ENCODE measurements around the gene SPATA3. TPM values are rescaled to one million over a fixed set of nuclear protein-coding genes. Genes with fewer than 3 reads are reported as not detected.
"Not testable (repeated sequence)": the region's sequence is repeated elsewhere in the genome, so short reads cannot be mapped to it uniquely, and the experiment has no call there.

Gene SPATA3
- total and polyA plus RNA-seq, 5 donors from 2014 or later, result 0.72 TPM; not detected in 4

GRCh38 chr2:231015478-231015877, 19.6 kb downstream of the SPATA3 start:
- no peak overlapping the region for H3K27ac ChIP-seq (ENCODE audit: insufficient read depth, low read length, poor library complexity, severe bottlenecking)
- peaks cover 55% of the 10 kb centered on the region for H3K27me3 Mint-ChIP-seq
- peaks cover 0 to 4% (median 2%) of the 10 kb centered on the region in 4 donors for H3K4me1 Mint-ChIP-seq
- H3K9me3 Mint-ChIP-seq, result peaks cover 0 to 3% (median 0%) of the 10 kb centered on the region in 7 donors
- H3K36me3 Mint-ChIP-seq, result no peaks in the 10 kb centered on the region
- no peak for ATAC-seq (ENCODE audit: low read depth in 2 of 2)
- H3K27ac Mint-ChIP-seq, result no peak overlapping the region
- H3K9me3 ChIP-seq (ENCODE audit: control insufficient read depth in 2 of 2, low read length in 2 of 2), result no peaks in the 10 kb centered on the region
- no peaks in the 10 kb centered on the region for H3K36me3 ChIP-seq (ENCODE audit: control insufficient read depth, insufficient read depth, low read length)
- no peak overlapping the region for H3K4me3 Mint-ChIP-seq
- H3K4me3 ChIP-seq (ENCODE audit: low read depth, low read length), result no peak overlapping the region
- no peak for DNase-seq
- no peaks in the 10 kb centered on the region for H3K4me1 ChIP-seq (ENCODE audit: control insufficient read depth, insufficient read depth, low read length, poor library complexity, severe bottlenecking)
- peaks cover 9% of the 10 kb centered on the region for H3K27me3 ChIP-seq (ENCODE audit: control insufficient read depth, insufficient read depth, low read length)

- Mint-ChIP-seq H3K9me3 (peaks cover 0 to 3% (median 0%) of the 10 kb centered on the region in 7 donors), H3K4me3 (no peak overlapping the region), H3K36me3 (no peaks in the 10 kb centered on the region), H3K27ac (no peak overlapping the region), H3K4me1 (peaks cover 0 to 4% (median 2%) of the 10 kb centered on the region in 4 donors), H3K27me3 (peaks cover 56% of the 10 kb centered on the region)
- H3K4me1 ChIP-seq (ENCODE audit: control insufficient read depth, insufficient read depth, low read length, poor library complexity, severe bottlenecking), result no peaks in the 10 kb centered on the region
- no peak overlapping the region for H3K4me3 ChIP-seq (ENCODE audit: low read depth, low read length)
- H3K27me3 ChIP-seq (ENCODE audit: control insufficient read depth, insufficient read depth, low read length), result peaks cover 9% of the 10 kb centered on the region
- no peaks in the 10 kb centered on the region for H3K36me3 ChIP-seq (ENCODE audit: control insufficient read depth, insufficient read depth, low read length)
- ATAC-seq (ENCODE audit: low read depth in 2 of 2) (no peak), DNase-seq (no peak)
- H3K9me3 ChIP-seq (ENCODE audit: control insufficient read depth in 2 of 2, low read length in 2 of 2), result no peaks in the 10 kb centered on the region
- no peak overlapping the region for H3K27ac ChIP-seq (ENCODE audit: insufficient read depth, low read length, poor library complexity, severe bottlenecking)
Observed at GRCh38 chr2:231015926-231016325, 20.0 kb downstream of the SPATA3 start.

GRCh38 chr2:231016566-231017230, 20.8 kb downstream of the SPATA3 start:
- Histone ChIP-seq H3K36me3 (ENCODE audit: control insufficient read depth, insufficient read depth, low read length) (no peaks in the 10 kb centered on the region), H3K27me3 (ENCODE audit: control insufficient read depth, insufficient read depth, low read length) (peaks cover 9% of the 10 kb centered on the region), H3K9me3 (ENCODE audit: control insufficient read depth in 2 of 2, low read length in 2 of 2) (no peaks in the 10 kb centered on the region), H3K27ac (ENCODE audit: insufficient read depth, low read length, poor library complexity, severe bottlenecking) (no peak overlapping the region), H3K4me3 (ENCODE audit: low read depth, low read length) (no peak overlapping the region), H3K4me1 (ENCODE audit: control insufficient read depth, insufficient read depth, low read length, poor library complexity, severe bottlenecking) (no peaks in the 10 kb centered on the region)
- Mint-ChIP-seq H3K36me3 (no peaks in the 10 kb centered on the region), H3K27ac (no peak overlapping the region), H3K4me1 (peaks cover 0 to 4% (median 2%) of the 10 kb centered on the region in 4 donors), H3K9me3 (peaks cover 0 to 3% (median 0%) of the 10 kb centered on the region in 7 donors), H3K27me3 (peaks cover 58% of the 10 kb centered on the region), H3K4me3 (no peak overlapping the region)
- ATAC-seq (ENCODE audit: low read depth in 2 of 2) (no peak), DNase-seq (no peak)

GRCh38 chr2:231017231-231017598, 21.3 kb downstream of the SPATA3 start:
- peaks cover 9% of the 10 kb centered on the region for H3K27me3 ChIP-seq (ENCODE audit: control insufficient read depth, insufficient read depth, low read length)
- H3K36me3 ChIP-seq (ENCODE audit: control insufficient read depth, insufficient read depth, low read length), result no peaks in the 10 kb centered on the region
- H3K9me3 Mint-ChIP-seq, result peaks cover 0 to 3% (median 0%) of the 10 kb centered on the region in 7 donors
- H3K9me3 ChIP-seq (ENCODE audit: control insufficient read depth in 2 of 2, low read length in 2 of 2), result no peaks in the 10 kb centered on the region
- H3K36me3 Mint-ChIP-seq, result no peaks in the 10 kb centered on the region
- ATAC-seq (ENCODE audit: low read depth in 2 of 2), result no peak
- no peak overlapping the region for H3K27ac Mint-ChIP-seq
- DNase-seq, result no peak
- no peak overlapping the region for H3K4me3 Mint-ChIP-seq
- no peak overlapping the region for H3K27ac ChIP-seq (ENCODE audit: insufficient read depth, low read length, poor library complexity, severe bottlenecking)
- H3K4me3 ChIP-seq (ENCODE audit: low read depth, low read length), result no peak overlapping the region
- H3K4me1 ChIP-seq (ENCODE audit: control insufficient read depth, insufficient read depth, low read length, poor library complexity, severe bottlenecking), result no peaks in the 10 kb centered on the region
- H3K4me1 Mint-ChIP-seq, result peaks cover 0 to 4% (median 2%) of the 10 kb centered on the region in 4 donors
- H3K27me3 Mint-ChIP-seq, result peaks cover 56% of the 10 kb centered on the region

GRCh38 chr2:231018184-231018583, 22.3 kb downstream of the SPATA3 start:
- H3K27me3 ChIP-seq (ENCODE audit: control insufficient read depth, insufficient read depth, low read length), result peaks cover 9% of the 10 kb centered on the region
- DNase-seq, result no peak
- no peak overlapping the region for H3K27ac ChIP-seq (ENCODE audit: insufficient read depth, low read length, poor library complexity, severe bottlenecking)
- no peaks in the 10 kb centered on the region for H3K4me1 ChIP-seq (ENCODE audit: control insufficient read depth, insufficient read depth, low read length, poor library complexity, severe bottlenecking)
- H3K36me3 ChIP-seq (ENCODE audit: control insufficient read depth, insufficient read depth, low read length), result no peaks in the 10 kb centered on the region
- ATAC-seq (ENCODE audit: low read depth in 2 of 2), result no peak
- no peaks in the 10 kb centered on the region for H3K9me3 ChIP-seq (ENCODE audit: control insufficient read depth in 2 of 2, low read length in 2 of 2)
- Mint-ChIP-seq H3K9me3 (peaks cover 0 to 3% (median 0%) of the 10 kb centered on the region in 7 donors), H3K36me3 (no peaks in the 10 kb centered on the region), H3K27me3 (peaks cover 46% of the 10 kb centered on the region), H3K4me1 (peaks cover 0 to 4% (median 2%) of the 10 kb centered on the region in 4 donors), H3K4me3 (no peak overlapping the region), H3K27ac (no peak overlapping the region)
- H3K4me3 ChIP-seq (ENCODE audit: low read depth, low read length), result no peak overlapping the region

- not testable (repeated sequence) for H3K4me1 Mint-ChIP-seq; H3K9me3 Mint-ChIP-seq; ATAC-seq (ENCODE audit: low read depth in 2 of 2); DNase-seq; H3K27ac Mint-ChIP-seq; H3K36me3 Mint-ChIP-seq; H3K4me3 Mint-ChIP-seq; H3K36me3 ChIP-seq (ENCODE audit: control insufficient read depth, insufficient read depth, low read length); H3K9me3 ChIP-seq (ENCODE audit: control insufficient read depth in 2 of 2, low read length in 2 of 2); H3K4me3 ChIP-seq (ENCODE audit: low read depth, low read length); H3K27ac ChIP-seq (ENCODE audit: insufficient read depth, low read length, poor library complexity, severe bottlenecking); H3K27me3 ChIP-seq (ENCODE audit: control insufficient read depth, insufficient read depth, low read length); H3K4me1 ChIP-seq (ENCODE audit: control insufficient read depth, insufficient read depth, low read length, poor library complexity, severe bottlenecking)
- H3K27me3 Mint-ChIP-seq, result peaks cover 51% of the 10 kb centered on the region
Observed at GRCh38 chr2:231025059-231025458, 29.1 kb downstream of the SPATA3 start.

GRCh38 chr2:231028889-231029288, 33.0 kb downstream of the SPATA3 start:
- Histone ChIP-seq H3K4me1 (ENCODE audit: control insufficient read depth, insufficient read depth, low read length, poor library complexity, severe bottlenecking) (no peaks in the 10 kb centered on the region), H3K27ac (ENCODE audit: insufficient read depth, low read length, poor library complexity, severe bottlenecking) (no peak overlapping the region), H3K4me3 (ENCODE audit: low read depth, low read length) (no peak overlapping the region), H3K27me3 (ENCODE audit: control insufficient read depth, insufficient read depth, low read length) (peaks cover 5% of the 10 kb centered on the region), H3K36me3 (ENCODE audit: control insufficient read depth, insufficient read depth, low read length) (no peaks in the 10 kb centered on the region), H3K9me3 (ENCODE audit: control insufficient read depth in 2 of 2, low read length in 2 of 2) (no peaks in the 10 kb centered on the region)
- DNase-seq (no peak), ATAC-seq (ENCODE audit: low read depth in 2 of 2) (no peak)
- Mint-ChIP-seq H3K4me3 (no peak overlapping the region), H3K36me3 (no peaks in the 10 kb centered on the region), H3K27ac (no peak overlapping the region), H3K4me1 (no peaks in the 10 kb centered on the region), H3K27me3 (peaks cover 59% of the 10 kb centered on the region), H3K9me3 (peaks cover 0 to 2% (median 0%) of the 10 kb centered on the region in 7 donors)

- Histone ChIP-seq H3K27me3 (ENCODE audit: control insufficient read depth, insufficient read depth, low read length) (peaks cover 5% of the 10 kb centered on the region), H3K4me1 (ENCODE audit: control insufficient read depth, insufficient read depth, low read length, poor library complexity, severe bottlenecking) (no peaks in the 10 kb centered on the region), H3K27ac (ENCODE audit: insufficient read depth, low read length, poor library complexity, severe bottlenecking) (no peak overlapping the region), H3K4me3 (ENCODE audit: low read depth, low read length) (no peak overlapping the region), H3K9me3 (ENCODE audit: control insufficient read depth in 2 of 2, low read length in 2 of 2) (no peaks in the 10 kb centered on the region), H3K36me3 (ENCODE audit: control insufficient read depth, insufficient read depth, low read length) (no peaks in the 10 kb centered on the region)
- peaks cover 0 to 2% (median 0%) of the 10 kb centered on the region in 7 donors for H3K9me3 Mint-ChIP-seq
- ATAC-seq (ENCODE audit: low read depth in 2 of 2) (no peak), DNase-seq (no peak)
- H3K27ac Mint-ChIP-seq, result no peak overlapping the region
- no peak overlapping the region for H3K4me3 Mint-ChIP-seq
- H3K36me3 Mint-ChIP-seq, result no peaks in the 10 kb centered on the region
- no peaks in the 10 kb centered on the region for H3K4me1 Mint-ChIP-seq
- peaks cover 62% of the 10 kb centered on the region for H3K27me3 Mint-ChIP-seq
Observed at GRCh38 chr2:231029563-231029962, 33.6 kb downstream of the SPATA3 start.
